Activated naive CD8-positive, alpha-beta T cell treated with anti-CD3 and anti-CD28 coated beads, Interleukin-2, amount 50 U/mL, for 16 hours (primary cell): ENCODE measurements around the gene SRRT.
"Not testable (repeated sequence)": the region's sequence is repeated elsewhere in the genome, so short reads cannot be mapped to it uniquely, and the experiment has no call there.

Source experiments
- DNase-seq: peaks from one replicate; pipeline ENCODE4 v3.0.0-alpha.2; 2020; ENCODE audit warnings: low read depth, low spot score

SRRT gene

GRCh38 chr7:100929808-100930174, 54.9 kb downstream of the SRRT start:
- no peak for DNase-seq

GRCh38 chr7:100933734-100934133, 58.8 kb downstream of the SRRT start:
- no peak for DNase-seq

GRCh38 chr7:100935381-100935780, 60.5 kb downstream of the SRRT start:
- not testable (repeated sequence) for DNase-seq

- DNase-seq: not testable (repeated sequence)
These were observed 61.3 kb downstream of the SRRT start for GRCh38 chr7:100936167-100936566.
